ENCODE measurements around the gene CRB1. TPM values are rescaled to one million over a fixed set of nuclear protein-coding genes. Genes with fewer than 3 reads are reported as not detected.

CRB1 gene
- total and polyA plus RNA-seq, 9 of the 15 experiments (the other 6 are each of a cell fraction or from before 2014, with no cell fraction given): 0.04 to 0.10 TPM; not detected in 7

- no peak for TF ChIP-seq CHD7 (IDR thresholded peaks at IDR 0.05; ENCODE audit: low read depth, low read length)
- TF ChIP-seq PRPF4 (IDR thresholded peaks at IDR 0.05; ENCODE audit: insufficient read depth, low read depth, low read length, poor library complexity, severe bottlenecking): no peak
- TF ChIP-seq ZBTB9 (CRISPR knock-in tag; IDR thresholded peaks at IDR 0.05): no peak
- no peak for TF ChIP-seq FOXK2 (conservative IDR thresholded peaks at IDR 0.05 in 1 of 2, IDR thresholded peaks at IDR 0.05 in 1 of 2; ENCODE audit: low read depth in 2 of 2)
- peak; percentile 89 to 97 for TF ChIP-seq RAD21 (CRISPR knock-in tag; conservative IDR thresholded peaks at IDR 0.05 in 1 of 2, IDR thresholded peaks at IDR 0.05 in 1 of 2)
- TF ChIP-seq TEAD1 (CRISPR knock-in tag; IDR thresholded peaks at IDR 0.05): peak in 1 of 2 experiments; percentile 27; a peak in 1 of 4 replicates
- TF ChIP-seq DEAF1 (CRISPR knock-in tag; IDR thresholded peaks at IDR 0.05): peak; percentile 57
- peak; percentile 49; the same call in 1 of the 2 replicates for TF ChIP-seq STAG1 (CRISPR knock-in tag; IDR thresholded peaks at IDR 0.05; ENCODE audit: borderline replicate concordance)
Measured at GRCh38 chr1:197356723-197357533, 88.9 kb downstream of the CRB1 start (continued).
